GM23338 (cell line): ENCODE data around the gene BBOX1. TPM values are rescaled to one million over a fixed set of nuclear protein-coding genes. Genes with fewer than 3 reads are reported as not detected.

Experiments used
- ATAC-seq: fragments of 200-7000 bp; cut with Tn5 transposase; 3 replicates; pipeline ENCODE4 v1.9.1; 2020
- DNase-seq: peaks from one replicate; pipeline ENCODE4 v3.0.0-alpha.2; 2015; ENCODE audit warnings: low spot score
- H2AFZ ChIP-seq: fragments of 200-600 bp; sonication (generic); 2 replicates; pipeline ENCODE4 v1.8.0; 2016; ENCODE audit warnings: antibody characterized with exemption, mild to moderate bottlenecking, moderate library complexity
- H3F3A ChIP-seq: fragments of 200-600 bp; sonication (generic); replicated peaks from 2 replicates; pipeline ENCODE4 v1.8.0; 2017; ENCODE audit warnings: antibody characterized with exemption, mixed run types, low read depth
- H3K27ac ChIP-seq: fragments of 200-600 bp; sonication (generic); 2 replicates; pipeline ENCODE4 v1.6.1; 2016; ENCODE audit warnings: low read depth
- H3K27me3 ChIP-seq: fragments of 200-600 bp; sonication (generic); 2 replicates; pipeline ENCODE4 v1.8.0; 2016; ENCODE audit warnings: mild to moderate bottlenecking, mixed run types, moderate library complexity; ENCODE audit not compliant: insufficient read depth
- H3K36me3 ChIP-seq: fragments of 200-600 bp; sonication (generic); 2 replicates; pipeline ENCODE4 v1.8.0; 2016; ENCODE audit warnings: mild to moderate bottlenecking; ENCODE audit not compliant: insufficient read depth
- H3K4me1 ChIP-seq: fragments of 200-600 bp; sonication (generic); 2 replicates; pipeline ENCODE4 v1.8.0; 2016; ENCODE audit warnings: mild to moderate bottlenecking, moderate library complexity; ENCODE audit not compliant: insufficient read depth
- H3K4me2 ChIP-seq: fragments of 200-600 bp; sonication (generic); 2 replicates; pipeline ENCODE4 v1.7.1; 2017; ENCODE audit warnings: mixed run types
- H3K4me3 ChIP-seq: fragments of 200-600 bp; sonication (generic); 2 replicates; pipeline ENCODE4 v1.6.1; 2016; ENCODE audit warnings: mixed run types
- H3K79me2 ChIP-seq: fragments of 200-600 bp; sonication (generic); replicated peaks from 2 replicates; pipeline ENCODE4 v1.8.0; 2017; ENCODE audit warnings: mild to moderate bottlenecking; ENCODE audit not compliant: insufficient read depth
- H3K9me2 ChIP-seq: fragments of 200-600 bp; sonication (generic); 2 replicates; pipeline ENCODE4 v1.8.0; 2017; ENCODE audit not compliant: insufficient read depth
- H4K20me1 ChIP-seq: fragments of 200-600 bp; sonication (generic); replicated peaks from 2 replicates; pipeline ENCODE4 v1.8.0; 2017; ENCODE audit warnings: mild to moderate bottlenecking; ENCODE audit not compliant: insufficient read depth
- H3K27ac Mint-ChIP-seq: 2 replicates; pipeline ENCODE4 v1.8.0; 2020; ENCODE audit warnings: inconsistent platforms, mild to moderate bottlenecking, moderate library complexity, mixed read lengths
- H3K27me3 Mint-ChIP-seq: 3 replicates; pipeline ENCODE4 v1.8.0; 2022; ENCODE audit warnings: low read depth, mild to moderate bottlenecking, moderate library complexity, mixed read lengths, inconsistent platforms; ENCODE audit not compliant: insufficient read depth, poor library complexity
- H3K36me3 Mint-ChIP-seq: 3 replicates; pipeline ENCODE4 v1.8.0; 2021; ENCODE audit warnings: low read depth, mild to moderate bottlenecking, inconsistent platforms, moderate library complexity, mixed read lengths
- H3K4me1 Mint-ChIP-seq: 3 replicates; pipeline ENCODE4 v1.8.0; 2020; ENCODE audit warnings: mild to moderate bottlenecking, inconsistent platforms, mixed read lengths
- H3K4me3 Mint-ChIP-seq: 3 replicates; pipeline ENCODE4 v1.8.0; 2021; ENCODE audit warnings: moderate library complexity, mild to moderate bottlenecking, inconsistent platforms, mixed read lengths
- H3K9me3 Mint-ChIP-seq: 3 replicates; pipeline ENCODE4 v1.8.0; 2020; ENCODE audit warnings: moderate library complexity, mild to moderate bottlenecking, inconsistent platforms, mixed read lengths
- CTCF ChIP-seq, 2 experiments: fragments of 200-600 bp in 1 of 2; sonication (generic) in 1 of 2; conservative IDR thresholded peaks; 2 replicates each; pipeline versions ENCODE4 v1.5.1 to v1.6.1; 2016 to 2017; ENCODE audit warnings: antibody characterized with exemption in 2 of 2, low read depth in 2 of 2, mild to moderate bottlenecking in 2 of 2, moderate library complexity in 1 of 2
- JUNB ChIP-seq: IDR thresholded peaks from one replicate; pipeline ENCODE4 v1.6.1; 2016; ENCODE audit warnings: antibody characterized with exemption; ENCODE audit not compliant: unreplicated experiment
- NANOG ChIP-seq: IDR thresholded peaks from 2 replicates; pipeline ENCODE4 v1.6.1; 2016; ENCODE audit warnings: antibody characterized with exemption, borderline replicate concordance
- POLR2AphosphoS5 ChIP-seq: IDR thresholded peaks from 2 replicates; pipeline ENCODE4 v1.6.1; 2016; ENCODE audit warnings: antibody characterized with exemption, low read depth
- REST ChIP-seq: IDR thresholded peaks from one replicate; pipeline ENCODE4 v1.6.1; 2018; ENCODE audit warnings: antibody characterized with exemption; ENCODE audit not compliant: unreplicated experiment
- polyA plus RNA-seq: library from polyadenylated mRNA; unstranded; fragments of >200 nt; fragmentation: Nextera tagmentation; extraction: Ambion mirVana; gene quantifications from 2 replicates; pipeline ENCODE4 v1.2.1, GENCODE V29; 2016
- total RNA-seq: library from RNA; depleted of rRNA; stranded (reverse); fragments of >200 nt; shearing (Covaris generic); gene quantifications from 2 replicates; pipeline ENCODE4 v1.2.3, GENCODE V29; 2014

The BBOX1 gene
- total and polyA plus RNA-seq, 2 experiments from 2014 or later: not detected

GRCh38 chr11:27095887-27096286 lies 55.3 kb downstream of the BBOX1 start:
- H3F3A ChIP-seq: no peaks in the 10 kb centered on the region
- Mint-ChIP-seq H3K4me1 (peaks cover 7% of the 10 kb centered on the region; the same call in 2 of the 3 replicates), H3K27me3 (no peaks in the 10 kb centered on the region), H3K4me3 (no peak overlapping the region), H3K36me3 (0 out of 3 replicates have a peak, but pooled peaks cover 4% of the 10 kb centered on the region), H3K27ac (no peak overlapping the region), H3K9me3 (no peaks in the 10 kb centered on the region; the same call in 2 of the 3 replicates)
- H3K27ac ChIP-seq: no peak overlapping the region
- no peak overlapping the region for H3K4me2 ChIP-seq
- no peaks in the 10 kb centered on the region for H3K27me3 ChIP-seq
- ATAC-seq (no peak), DNase-seq (no peak)
- no peaks in the 10 kb centered on the region for H3K79me2 ChIP-seq
- TF ChIP-seq REST (no peak), POLR2AphosphoS5 (no peak), CTCF (conservative IDR thresholded peaks at IDR 0.05; ENCODE audit: low read depth in 2 of 2) (no peak)
- no peak overlapping the region for H3K4me3 ChIP-seq
- no peaks in the 10 kb centered on the region for H4K20me1 ChIP-seq
- peaks cover 8% of the 10 kb centered on the region; the same call in 1 of the 2 replicates for H3K9me2 ChIP-seq
- H3K4me1 ChIP-seq: 0 out of 2 replicates have a peak, but pooled peaks cover 4% of the 10 kb centered on the region
- no peaks in the 10 kb centered on the region; the same call in 1 of the 2 replicates for H3K36me3 ChIP-seq
- no peak overlapping the region for H2AFZ ChIP-seq

GRCh38 chr11:27097551-27097950 lies 56.9 kb downstream of the BBOX1 start:
- Histone ChIP-seq H2AFZ (no peak overlapping the region), H3K4me3 (no peak overlapping the region), H3K4me2 (no peak overlapping the region), H3K36me3 (no peaks in the 10 kb centered on the region), H3K4me1 (0 out of 2 replicates have a peak, but pooled peaks cover 4% of the 10 kb centered on the region), H3F3A (no peaks in the 10 kb centered on the region), H3K27me3 (no peaks in the 10 kb centered on the region), H3K79me2 (no peaks in the 10 kb centered on the region), H3K9me2 (peaks cover 7% of the 10 kb centered on the region; the same call in 1 of the 2 replicates), H3K27ac (no peak overlapping the region), H4K20me1 (no peaks in the 10 kb centered on the region)
- DNase-seq: no peak
- TF ChIP-seq POLR2AphosphoS5 (no peak), JUNB (no peak)
- peaks cover 7% of the 10 kb centered on the region; the same call in 2 of the 3 replicates for H3K4me1 Mint-ChIP-seq
- no peaks in the 10 kb centered on the region for H3K9me3 Mint-ChIP-seq
- H3K27me3 Mint-ChIP-seq: no peaks in the 10 kb centered on the region
- H3K4me3 Mint-ChIP-seq: no peak overlapping the region
- no peak for ATAC-seq
- no peak overlapping the region for H3K27ac Mint-ChIP-seq
- H3K36me3 Mint-ChIP-seq: no peaks in the 10 kb centered on the region

DNA sequence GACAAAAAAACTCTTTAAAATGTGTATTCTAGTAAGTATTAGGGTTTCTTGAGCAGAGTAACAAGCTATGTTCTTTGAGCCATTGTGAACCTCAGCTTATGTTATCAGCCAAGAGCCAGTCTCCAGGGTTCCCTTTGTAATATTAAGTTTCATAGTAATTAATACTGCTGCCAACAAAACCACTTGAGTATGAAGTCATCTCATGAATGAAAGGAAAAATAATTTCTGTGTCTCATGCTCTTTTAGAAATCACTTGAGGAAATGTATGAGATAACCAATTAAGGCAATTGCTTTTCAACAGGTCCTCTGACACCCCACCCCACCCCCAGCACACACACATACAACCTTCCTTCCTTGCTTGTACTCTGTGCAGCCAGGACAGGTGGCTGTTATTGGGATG lies 59.9 kb downstream of the BBOX1 start:
- H3K4me3 ChIP-seq: no peak overlapping the region
- Mint-ChIP-seq H3K4me1 (no peaks in the 10 kb centered on the region), H3K9me3 (peaks cover 2% of the 10 kb centered on the region; the same call in 1 of the 3 replicates), H3K36me3 (no peaks in the 10 kb centered on the region), H3K4me3 (no peak overlapping the region), H3K27me3 (no peaks in the 10 kb centered on the region), H3K27ac (no peak overlapping the region)
- ATAC-seq (no peak), DNase-seq (no peak)
- no peak overlapping the region for H3K27ac ChIP-seq
- H3K36me3 ChIP-seq: no peaks in the 10 kb centered on the region
- H2AFZ ChIP-seq: no peak overlapping the region
- no peaks in the 10 kb centered on the region for H4K20me1 ChIP-seq
- H3K79me2 ChIP-seq: no peaks in the 10 kb centered on the region
- H3F3A ChIP-seq: no peaks in the 10 kb centered on the region
- H3K4me2 ChIP-seq: no peak overlapping the region
- no peaks in the 10 kb centered on the region for H3K4me1 ChIP-seq
- H3K9me2 ChIP-seq: no peaks in the 10 kb centered on the region
- H3K27me3 ChIP-seq: no peaks in the 10 kb centered on the region
- no peak for TF ChIP-seq NANOG
